SK-N-MC (cell line): ENCODE results near the gene MIPOL1.

Experiments
- DNase-seq: peaks from one replicate; pipeline ENCODE4 v3.0.0-alpha.2; 2011; ENCODE audit warnings: low read depth, low spot score
- H3K27ac ChIP-seq: fragments of 200-600 bp; sonication (generic); 2 replicates; pipeline ENCODE4 v1.5.1; 2016; ENCODE audit warnings: mixed run types
- H3K36me3 ChIP-seq: fragments of 200-600 bp; sonication (generic); 2 replicates; pipeline ENCODE4 v1.6.1; 2017; ENCODE audit warnings: antibody characterized with exemption, low read length, mixed read lengths; ENCODE audit not compliant: insufficient read depth
- H3K4me3 ChIP-seq: fragments of 200-600 bp; sonication (generic); 2 replicates; pipeline ENCODE4 v1.5.1; 2016
- H3K9ac ChIP-seq: fragments of 200-600 bp; sonication (generic); 2 replicates; pipeline ENCODE4 v1.8.0; 2017; ENCODE audit warnings: mixed run types, mixed read lengths; ENCODE audit not compliant: insufficient read length
- H3K9me3 ChIP-seq: fragments of 200-600 bp; sonication (generic); 2 replicates; pipeline ENCODE4 v1.6.1; 2017; ENCODE audit warnings: low read depth, mild to moderate bottlenecking, antibody characterized with exemption, low read length, moderate library complexity, mixed read lengths
- EZH2 ChIP-seq: fragments of 200-600 bp; sonication (generic); IDR thresholded peaks from one replicate; pipeline ENCODE4 v1.6.1; 2017; ENCODE audit warnings: antibody characterized with exemption
- FOXP2 ChIP-seq: optimal IDR thresholded peaks from 2 replicates; pipeline ENCODE3; 2011; ENCODE audit warnings: mild to moderate bottlenecking, moderate library complexity; ENCODE audit not compliant: insufficient read depth; ENCODE audit errors: extremely low read length, control extremely low read depth
- POLR2AphosphoS5 ChIP-seq: IDR thresholded peaks from 2 replicates; pipeline ENCODE4 v1.6.1; 2012; ENCODE audit warnings: mild to moderate bottlenecking, low read depth, low read length, borderline replicate concordance

MIPOL1 gene

GRCh38 chr14:37584211-37585100 is 386.7 kb downstream of the MIPOL1 start:
- no peak overlapping the region for H3K4me3 ChIP-seq
- no peak overlapping the region for H3K9ac ChIP-seq
- no peaks in the 10 kb centered on the region; the same call in 1 of the 2 replicates for H3K36me3 ChIP-seq
- no peaks in the 10 kb centered on the region for H3K9me3 ChIP-seq
- no peak for DNase-seq
- H3K27ac ChIP-seq, result no peak overlapping the region
- TF ChIP-seq FOXP2, result no peak

GRCh38 chr14:37585101-37585511 is 387.4 kb downstream of the MIPOL1 start:
- no peak for DNase-seq
- no peaks in the 10 kb centered on the region; the same call in 1 of the 2 replicates for H3K36me3 ChIP-seq
- no peak overlapping the region for H3K4me3 ChIP-seq
- TF ChIP-seq FOXP2, result no peak
- TF ChIP-seq EZH2, result no peak
- no peak for TF ChIP-seq POLR2AphosphoS5
- no peak overlapping the region for H3K27ac ChIP-seq
- no peaks in the 10 kb centered on the region for H3K9me3 ChIP-seq
- H3K9ac ChIP-seq, result no peak overlapping the region

- Histone ChIP-seq H3K9ac (no peak overlapping the region), H3K36me3 (peaks cover 5% of the 10 kb centered on the region), H3K4me3 (no peak overlapping the region), H3K9me3 (no peaks in the 10 kb centered on the region), H3K27ac (no peak overlapping the region)
- TF ChIP-seq EZH2, result no peak
- no peak for TF ChIP-seq FOXP2
- TF ChIP-seq POLR2AphosphoS5, result no peak
- no peak for DNase-seq
Measured at GRCh38 chr14:37585971-37586796, 388.4 kb downstream of the MIPOL1 start.

DNA sequence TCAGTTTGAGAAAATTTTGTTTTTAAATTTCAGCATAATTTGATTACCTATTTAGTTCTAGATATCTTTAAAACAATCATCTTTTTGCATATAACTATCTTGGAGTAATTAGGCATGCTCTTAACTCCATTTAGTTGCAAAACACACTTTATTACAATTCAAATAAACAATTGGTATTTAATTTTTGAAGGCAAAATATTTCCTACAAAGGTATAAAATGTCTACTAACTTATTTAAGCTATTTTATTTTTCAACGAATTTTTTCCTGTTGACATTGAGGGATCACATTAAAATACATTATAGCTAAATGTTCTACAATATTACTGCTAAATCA is 389.0 kb downstream of the MIPOL1 start:
- Histone ChIP-seq H3K27ac (no peak overlapping the region), H3K9ac (no peak overlapping the region), H3K9me3 (no peaks in the 10 kb centered on the region), H3K4me3 (no peak overlapping the region), H3K36me3 (peaks cover 7% of the 10 kb centered on the region)
- TF ChIP-seq EZH2 (no peak), FOXP2 (no peak), POLR2AphosphoS5 (no peak)
- no peak for DNase-seq

DNA sequence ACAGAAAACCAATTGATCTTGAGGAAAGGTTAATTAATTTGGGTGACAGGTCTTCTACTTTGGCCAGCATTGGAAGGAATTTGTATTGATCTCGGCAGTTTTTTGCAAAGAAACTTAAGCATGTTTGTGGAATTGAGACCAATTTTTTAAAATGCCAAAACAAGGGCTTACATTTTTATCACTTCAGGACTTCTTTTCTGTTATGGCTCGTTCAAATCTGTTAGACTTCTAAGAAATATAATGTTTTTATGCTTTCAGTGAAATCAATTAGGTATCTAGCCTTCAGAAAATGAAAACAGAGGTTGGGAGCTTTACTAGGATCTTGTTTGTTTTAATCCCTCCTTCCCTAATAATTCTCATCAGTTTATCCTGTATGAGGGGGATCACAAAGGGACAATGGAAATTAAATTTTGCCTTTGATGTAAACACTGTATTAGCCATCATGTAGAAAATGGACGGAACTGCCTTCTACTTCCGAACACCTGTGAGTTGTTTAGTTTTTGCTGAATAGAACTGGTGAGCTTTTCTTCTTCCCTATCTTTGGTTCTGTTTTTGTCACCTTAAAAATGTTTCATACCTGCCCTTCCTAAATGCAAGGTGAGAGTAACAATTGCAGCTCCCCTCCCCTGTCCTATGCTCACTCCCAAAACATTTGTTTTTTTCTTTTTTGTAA is 389.5 kb downstream of the MIPOL1 start:
- H3K27ac ChIP-seq, result no peak overlapping the region
- no peak overlapping the region for H3K9ac ChIP-seq
- DNase-seq, result no peak

GRCh38 chr14:37587881-37588666 is 390.3 kb downstream of the MIPOL1 start:
- no peak for TF ChIP-seq EZH2
- TF ChIP-seq FOXP2, result no peak
- TF ChIP-seq POLR2AphosphoS5, result no peak
- no peak overlapping the region for H3K4me3 ChIP-seq
- no peak overlapping the region for H3K27ac ChIP-seq
- no peak overlapping the region for H3K9ac ChIP-seq
- peaks cover 11% of the 10 kb centered on the region for H3K36me3 ChIP-seq
- no peak for DNase-seq
- no peaks in the 10 kb centered on the region for H3K9me3 ChIP-seq

More for the DNA sequence above, 389.5 kb downstream of the MIPOL1 start:
- Histone ChIP-seq H3K36me3 (peaks cover 11% of the 10 kb centered on the region), H3K9me3 (no peaks in the 10 kb centered on the region), H3K4me3 (no peak overlapping the region)
- TF ChIP-seq FOXP2, result no peak
- no peak for TF ChIP-seq POLR2AphosphoS5
- no peak for TF ChIP-seq EZH2

DNA sequence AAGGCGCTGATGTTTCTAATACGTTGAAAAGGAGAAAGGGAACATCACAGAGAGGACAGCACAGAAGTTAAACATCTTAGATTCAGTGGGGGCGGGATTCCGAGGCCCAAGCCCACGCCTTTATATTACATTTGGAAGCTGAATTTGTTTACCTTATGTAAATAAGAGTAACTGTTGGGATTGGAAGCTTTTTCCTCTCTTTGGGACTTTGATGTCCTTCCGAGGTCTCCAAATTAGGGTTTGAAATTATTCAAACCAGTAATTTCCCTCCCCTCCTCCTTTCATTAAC is 390.9 kb downstream of the MIPOL1 start:
- Histone ChIP-seq H3K9me3 (no peaks in the 10 kb centered on the region), H3K4me3 (no peak overlapping the region), H3K27ac (no peak overlapping the region), H3K9ac (no peak overlapping the region), H3K36me3 (peaks cover 11% of the 10 kb centered on the region)
- no peak for DNase-seq
- TF ChIP-seq POLR2AphosphoS5 (no peak), FOXP2 (no peak), EZH2 (no peak)
